ENCODE measurements around the gene CLNK.

Gene CLNK

DNA sequence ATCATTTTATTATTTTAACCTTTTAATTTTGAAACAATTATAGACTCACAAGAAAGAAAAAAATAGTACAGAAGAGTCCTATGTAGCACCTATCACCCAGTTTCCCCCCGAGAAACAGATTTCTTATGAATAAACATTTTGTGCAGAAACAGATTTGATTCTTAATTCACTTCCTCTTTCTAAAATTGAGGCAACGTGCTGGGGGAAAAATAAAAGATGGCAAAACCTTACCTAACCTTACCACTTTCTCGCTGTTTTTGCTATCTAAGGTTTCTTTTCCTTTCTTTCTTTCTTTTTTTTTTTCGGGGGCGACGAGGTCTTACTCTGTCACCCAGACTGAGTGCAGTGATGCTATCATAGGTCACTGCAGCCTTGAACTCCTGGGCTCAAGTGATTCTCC, 4.3 kb upstream of the CLNK start:
- TF ChIP-seq EZH2phosphoT487 (IDR thresholded peaks at IDR 0.05; ENCODE audit: borderline replicate concordance, low read length) = no peak
- TF ChIP-seq, protein P1, sequence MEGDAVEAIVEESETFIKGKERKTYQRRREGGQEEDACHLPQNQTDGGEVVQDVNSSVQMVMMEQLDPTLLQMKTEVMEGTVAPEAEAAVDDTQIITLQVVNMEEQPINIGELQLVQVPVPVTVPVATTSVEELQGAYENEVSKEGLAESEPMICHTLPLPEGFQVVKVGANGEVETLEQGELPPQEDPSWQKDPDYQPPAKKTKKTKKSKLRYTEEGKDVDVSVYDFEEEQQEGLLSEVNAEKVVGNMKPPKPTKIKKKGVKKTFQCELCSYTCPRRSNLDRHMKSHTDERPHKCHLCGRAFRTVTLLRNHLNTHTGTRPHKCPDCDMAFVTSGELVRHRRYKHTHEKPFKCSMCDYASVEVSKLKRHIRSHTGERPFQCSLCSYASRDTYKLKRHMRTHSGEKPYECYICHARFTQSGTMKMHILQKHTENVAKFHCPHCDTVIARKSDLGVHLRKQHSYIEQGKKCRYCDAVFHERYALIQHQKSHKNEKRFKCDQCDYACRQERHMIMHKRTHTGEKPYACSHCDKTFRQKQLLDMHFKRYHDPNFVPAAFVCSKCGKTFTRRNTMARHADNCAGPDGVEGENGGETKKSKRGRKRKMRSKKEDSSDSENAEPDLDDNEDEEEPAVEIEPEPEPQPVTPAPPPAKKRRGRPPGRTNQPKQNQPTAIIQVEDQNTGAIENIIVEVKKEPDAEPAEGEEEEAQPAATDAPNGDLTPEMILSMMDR (IDR thresholded peaks at IDR 0.05; ENCODE audit: low read depth, low read length, poor library complexity, severe bottlenecking) = no peak
- H3K9me3 ChIP-seq (ENCODE audit: control insufficient read depth, insufficient read depth, low read length) = no peaks in the 10 kb centered on the region
- H3K9me2 ChIP-seq (replicated peaks; ENCODE audit: control insufficient read depth, low read length) = no peaks in the 10 kb centered on the region
- H3K27me3 ChIP-seq (ENCODE audit: control insufficient read depth, low read length) = no peaks in the 10 kb centered on the region
- H3K79me2 ChIP-seq (ENCODE audit: control insufficient read depth, low read length) = no peaks in the 10 kb centered on the region
- H3K36me3 ChIP-seq (ENCODE audit: control insufficient read depth, low read length) = no peaks in the 10 kb centered on the region
- H3K4me3 ChIP-seq (ENCODE audit: low read length) = no peak overlapping the region
- H3K27ac ChIP-seq (ENCODE audit: low read depth, low read length) = no peak overlapping the region
- H3F3A ChIP-seq (ENCODE audit: control insufficient read depth, insufficient read depth) = no peaks in the 10 kb centered on the region
- H3K4me1 ChIP-seq (ENCODE audit: control insufficient read depth, low read length) = peaks cover 16% of the 10 kb centered on the region
- no peaks in the 10 kb centered on the region for H4K20me1 ChIP-seq (ENCODE audit: control insufficient read depth, insufficient read depth, low read depth, low read length)
- H3K4me2 ChIP-seq (ENCODE audit: low read length) = peak overlapping the region; percentile 9; the same call in 1 of the 2 replicates

DNA sequence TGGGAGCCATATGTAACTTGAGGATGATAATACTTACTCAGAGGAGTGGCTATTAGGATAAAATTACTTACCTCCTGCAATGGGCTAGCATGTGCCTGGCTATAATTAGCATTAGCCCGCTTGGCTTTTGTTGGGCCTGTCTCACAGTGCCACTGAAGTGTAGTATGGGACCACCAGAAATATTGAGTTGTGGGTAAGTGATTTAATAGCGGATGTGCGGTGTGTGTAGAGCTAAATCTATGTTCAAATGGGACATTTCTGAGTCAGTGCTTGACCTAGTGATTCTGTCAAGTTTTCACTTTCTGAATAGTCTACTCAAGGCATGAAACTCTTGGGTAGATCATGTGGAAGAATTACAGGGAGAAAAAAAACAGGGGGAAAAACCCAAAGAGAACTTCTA, 3.5 kb upstream of the CLNK start:
- Histone ChIP-seq H3K79me2 (ENCODE audit: control insufficient read depth, low read length) (no peaks in the 10 kb centered on the region), H3K4me1 (ENCODE audit: control insufficient read depth, low read length) (peaks cover 16% of the 10 kb centered on the region), H3K9me3 (ENCODE audit: control insufficient read depth, insufficient read depth, low read length) (no peaks in the 10 kb centered on the region), H3K4me3 (ENCODE audit: low read length) (no peak overlapping the region), H3K27me3 (ENCODE audit: control insufficient read depth, low read length) (no peaks in the 10 kb centered on the region), H4K20me1 (ENCODE audit: control insufficient read depth, insufficient read depth, low read depth, low read length) (no peaks in the 10 kb centered on the region), H3K9me2 (replicated peaks; ENCODE audit: control insufficient read depth, low read length) (no peaks in the 10 kb centered on the region), H3K4me2 (ENCODE audit: low read length) (no peak overlapping the region), H3K27ac (ENCODE audit: low read depth, low read length) (no peak overlapping the region), H3K36me3 (ENCODE audit: control insufficient read depth, low read length) (no peaks in the 10 kb centered on the region), H3F3A (ENCODE audit: control insufficient read depth, insufficient read depth) (no peaks in the 10 kb centered on the region)
- TF ChIP-seq, protein P1 (IDR thresholded peaks at IDR 0.05; ENCODE audit: low read depth, low read length, poor library complexity, severe bottlenecking) = no peak
- TF ChIP-seq EZH2phosphoT487 (IDR thresholded peaks at IDR 0.05; ENCODE audit: borderline replicate concordance, low read length) = no peak

DNA sequence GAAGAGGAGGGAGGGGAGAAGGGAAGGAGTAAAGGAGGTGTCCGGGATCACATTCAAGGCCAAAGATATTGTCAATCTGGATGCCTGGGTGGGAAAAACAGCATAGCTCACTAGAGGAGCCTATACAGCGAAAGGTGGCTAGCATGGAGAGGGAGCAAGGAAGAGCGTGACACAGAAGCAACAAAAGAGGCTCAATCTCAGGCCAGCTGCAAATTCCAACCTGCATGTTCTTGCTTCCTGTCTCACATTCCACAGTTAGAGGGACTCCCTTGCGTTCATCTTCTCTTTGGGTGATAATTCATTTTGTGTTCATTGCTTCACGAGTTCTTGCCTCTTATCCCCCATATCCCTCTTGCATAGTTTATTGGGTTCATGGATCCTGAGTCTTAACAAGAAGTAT, 3.0 kb upstream of the CLNK start:
- no peaks in the 10 kb centered on the region for H3F3A ChIP-seq (ENCODE audit: control insufficient read depth, insufficient read depth)
- H3K79me2 ChIP-seq (ENCODE audit: control insufficient read depth, low read length) = no peaks in the 10 kb centered on the region
- no peaks in the 10 kb centered on the region for H3K36me3 ChIP-seq (ENCODE audit: control insufficient read depth, low read length)
- no peak overlapping the region for H3K27ac ChIP-seq (ENCODE audit: low read depth, low read length)
- TF ChIP-seq, protein P1 (IDR thresholded peaks at IDR 0.05; ENCODE audit: low read depth, low read length, poor library complexity, severe bottlenecking) = no peak
- no peak for TF ChIP-seq EZH2phosphoT487 (IDR thresholded peaks at IDR 0.05; ENCODE audit: borderline replicate concordance, low read length)
- H4K20me1 ChIP-seq (ENCODE audit: control insufficient read depth, insufficient read depth, low read depth, low read length) = no peaks in the 10 kb centered on the region
- no peaks in the 10 kb centered on the region for H3K9me2 ChIP-seq (replicated peaks; ENCODE audit: control insufficient read depth, low read length)
- no peak overlapping the region for H3K4me3 ChIP-seq (ENCODE audit: low read length)
- peaks cover 16% of the 10 kb centered on the region for H3K4me1 ChIP-seq (ENCODE audit: control insufficient read depth, low read length)
- H3K27me3 ChIP-seq (ENCODE audit: control insufficient read depth, low read length) = no peaks in the 10 kb centered on the region
- no peak overlapping the region for H3K4me2 ChIP-seq (ENCODE audit: low read length)
- H3K9me3 ChIP-seq (ENCODE audit: control insufficient read depth, insufficient read depth, low read length) = no peaks in the 10 kb centered on the region

DNA sequence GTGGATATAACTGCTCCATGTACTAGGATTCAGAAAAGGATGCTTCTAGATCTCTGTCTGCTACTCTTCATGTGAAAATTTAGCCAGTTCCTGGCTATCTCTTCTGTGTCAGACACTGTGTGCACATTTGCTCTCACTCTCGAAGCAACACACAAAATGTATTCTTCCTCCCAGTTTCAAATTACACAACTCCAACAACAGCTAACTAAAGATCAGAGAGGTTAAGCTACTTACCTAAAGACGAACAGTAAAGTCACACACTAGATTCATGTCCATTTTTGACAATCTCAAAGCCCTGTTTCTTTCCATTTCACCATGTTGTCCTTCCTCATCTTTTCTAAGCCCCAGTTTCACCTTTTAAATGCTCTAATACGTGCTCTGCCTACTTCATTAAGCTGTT, 2.2 kb downstream of the CLNK start:
- Histone ChIP-seq H3K27ac (ENCODE audit: low read depth, low read length) (no peak overlapping the region), H4K20me1 (ENCODE audit: control insufficient read depth, insufficient read depth, low read depth, low read length) (no peaks in the 10 kb centered on the region), H3F3A (ENCODE audit: control insufficient read depth, insufficient read depth) (no peaks in the 10 kb centered on the region), H3K4me1 (ENCODE audit: control insufficient read depth, low read length) (peaks cover 6% of the 10 kb centered on the region; the same call in 1 of the 2 replicates), H3K4me3 (ENCODE audit: low read length) (no peak overlapping the region), H3K27me3 (ENCODE audit: control insufficient read depth, low read length) (no peaks in the 10 kb centered on the region), H3K4me2 (ENCODE audit: low read length) (no peak overlapping the region), H3K9me2 (replicated peaks; ENCODE audit: control insufficient read depth, low read length) (no peaks in the 10 kb centered on the region), H3K36me3 (ENCODE audit: control insufficient read depth, low read length) (no peaks in the 10 kb centered on the region), H3K9me3 (ENCODE audit: control insufficient read depth, insufficient read depth, low read length) (no peaks in the 10 kb centered on the region), H3K79me2 (ENCODE audit: control insufficient read depth, low read length) (no peaks in the 10 kb centered on the region)
- TF ChIP-seq EZH2phosphoT487 (IDR thresholded peaks at IDR 0.05; ENCODE audit: borderline replicate concordance, low read length) = no peak
- TF ChIP-seq, protein P1 (IDR thresholded peaks at IDR 0.05; ENCODE audit: low read depth, low read length, poor library complexity, severe bottlenecking) = no peak

All from DOHH2 (cell line).